ENCODE data around the gene ZNF575.
"Not testable (repeated sequence)": the region's sequence is repeated elsewhere in the genome, so short reads cannot be mapped to it uniquely, and the experiment has no call there.

ZNF575 gene

DNA sequence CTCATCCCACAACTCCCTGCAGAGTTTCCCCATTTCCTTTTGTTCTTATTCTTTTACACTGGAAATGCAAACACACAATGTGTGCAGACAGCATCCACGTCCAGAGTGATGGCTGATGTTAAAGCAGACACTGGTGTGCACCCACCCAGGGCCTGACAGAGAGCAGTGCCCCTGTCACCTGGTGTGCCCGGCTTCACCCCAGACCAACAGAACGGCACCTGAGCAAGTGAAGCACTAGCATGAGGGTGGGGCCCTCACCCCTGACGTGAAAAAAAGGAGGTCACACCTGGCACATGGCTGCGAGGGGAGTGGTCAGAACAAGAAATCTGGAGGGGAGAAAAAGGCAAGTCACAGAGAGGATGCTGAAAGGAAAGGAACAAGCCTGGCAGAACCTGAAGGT lies 12.3 kb downstream of the ZNF575 start:
- no peak for DNase-seq

DNA sequence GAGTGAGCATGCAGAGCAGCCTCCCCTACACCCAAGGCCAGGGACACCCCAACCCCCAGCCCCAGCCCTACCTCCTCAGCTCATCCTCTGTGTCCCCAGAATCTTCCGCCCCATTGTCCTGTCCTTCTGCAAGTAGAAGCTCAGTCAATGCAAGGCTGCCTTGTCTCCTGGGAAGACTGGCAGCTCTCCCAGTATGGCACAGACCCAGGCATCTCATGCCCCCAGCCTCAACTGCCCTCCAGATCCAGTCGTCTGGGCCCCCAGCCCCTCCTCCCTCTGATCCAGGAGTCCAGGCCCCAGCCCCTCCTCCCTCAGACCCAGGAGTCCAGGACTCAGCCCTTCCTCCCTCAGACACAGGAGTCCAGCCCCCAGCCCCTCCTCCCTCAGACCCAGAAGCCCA lies 13.0 kb downstream of the ZNF575 start:
- no peak for DNase-seq

GRCh38 chr19:43546581-43546980 lies 13.6 kb downstream of the ZNF575 start:
- no peak for DNase-seq

DNA sequence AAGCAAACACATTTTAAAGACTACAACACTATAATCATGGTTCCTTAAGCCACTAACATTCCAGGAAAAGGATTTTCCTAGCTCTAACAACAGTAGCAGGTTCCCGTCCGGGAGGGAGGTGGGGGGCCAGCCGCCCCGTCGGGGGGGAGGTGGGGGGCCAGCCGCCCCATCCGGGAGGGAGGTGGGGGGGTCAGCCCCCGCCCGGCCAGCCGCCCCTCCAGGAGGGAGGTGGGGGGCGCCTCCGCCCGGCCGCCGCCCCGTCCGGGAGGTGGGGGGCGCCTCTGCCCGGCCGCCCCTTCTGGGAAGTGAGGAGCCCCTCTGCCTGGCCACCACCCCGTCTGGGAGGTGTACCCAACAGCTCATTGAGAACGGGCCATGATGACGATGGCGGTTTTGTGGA lies 14.9 kb downstream of the ZNF575 start:
- not testable (repeated sequence) for DNase-seq

DNA sequence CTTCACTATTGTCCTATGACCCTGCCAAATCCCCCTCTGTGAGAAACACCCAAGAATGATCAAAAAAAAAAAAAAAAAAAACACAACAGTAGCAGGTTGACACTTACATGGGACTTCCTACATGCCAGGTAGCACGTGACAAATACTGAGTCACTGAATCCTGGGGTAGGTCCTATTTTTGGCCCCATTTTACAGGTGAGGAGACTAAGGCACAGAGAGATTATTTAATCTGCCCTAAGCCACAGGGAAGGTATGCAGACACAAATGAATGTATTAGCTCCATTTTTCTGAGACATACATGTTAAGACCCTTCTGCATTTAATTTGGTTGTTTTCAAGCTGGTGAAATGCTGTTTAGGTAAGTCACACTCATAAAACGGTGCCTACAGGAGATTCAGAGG lies 15.7 kb downstream of the ZNF575 start:
- no peak for DNase-seq

GRCh38 chr19:43551399-43552197 lies 18.6 kb downstream of the ZNF575 start:
- DNase-seq: no peak

DNA sequence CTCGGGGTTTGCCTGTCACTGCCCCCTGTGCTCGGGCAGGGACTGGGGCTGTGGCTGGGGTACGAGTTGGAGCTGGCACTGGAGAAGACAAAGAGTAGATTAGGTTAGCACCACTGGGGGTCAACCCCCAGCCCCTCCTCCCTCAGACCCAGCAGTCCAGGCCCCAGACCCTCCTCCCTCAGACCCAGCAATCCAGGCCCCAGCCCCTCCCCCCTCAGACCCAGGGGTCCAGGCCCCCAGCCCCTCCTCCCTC lies 19.1 kb downstream of the ZNF575 start:
- no peak for DNase-seq

GRCh38 chr19:43552616-43553015 lies 19.6 kb downstream of the ZNF575 start:
- no peak for DNase-seq

GRCh38 chr19:43553656-43554055 lies 20.7 kb downstream of the ZNF575 start:
- DNase-seq: no peak

DNA sequence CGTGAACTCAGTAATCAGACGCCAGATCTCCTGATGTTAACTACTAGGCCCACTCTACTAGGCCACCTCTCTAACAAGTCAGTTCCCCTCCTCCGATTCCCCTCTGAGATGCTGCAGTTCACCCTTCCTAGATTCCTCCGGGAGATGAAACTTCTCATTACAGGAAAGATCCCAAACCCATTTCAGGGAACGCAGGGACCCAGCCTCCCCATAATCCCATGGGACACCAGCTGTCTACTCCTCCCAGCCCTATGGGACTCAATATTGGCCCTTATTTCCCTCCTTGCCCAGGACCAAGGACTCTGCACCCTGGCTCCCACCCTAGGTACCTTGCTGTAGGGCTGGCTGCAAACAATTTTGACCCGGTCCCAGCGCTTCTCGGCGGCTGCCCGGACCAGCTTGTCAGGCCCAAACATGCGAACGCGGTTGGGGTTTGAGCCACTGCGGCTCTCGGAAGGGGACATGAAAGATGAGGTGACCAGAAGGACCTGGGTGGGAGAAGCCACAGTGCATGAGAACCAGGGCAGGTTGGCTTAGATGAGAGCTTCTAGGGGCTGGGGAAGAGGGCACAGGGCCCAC lies 21.4 kb downstream of the ZNF575 start:
- no peak for DNase-seq

DNA sequence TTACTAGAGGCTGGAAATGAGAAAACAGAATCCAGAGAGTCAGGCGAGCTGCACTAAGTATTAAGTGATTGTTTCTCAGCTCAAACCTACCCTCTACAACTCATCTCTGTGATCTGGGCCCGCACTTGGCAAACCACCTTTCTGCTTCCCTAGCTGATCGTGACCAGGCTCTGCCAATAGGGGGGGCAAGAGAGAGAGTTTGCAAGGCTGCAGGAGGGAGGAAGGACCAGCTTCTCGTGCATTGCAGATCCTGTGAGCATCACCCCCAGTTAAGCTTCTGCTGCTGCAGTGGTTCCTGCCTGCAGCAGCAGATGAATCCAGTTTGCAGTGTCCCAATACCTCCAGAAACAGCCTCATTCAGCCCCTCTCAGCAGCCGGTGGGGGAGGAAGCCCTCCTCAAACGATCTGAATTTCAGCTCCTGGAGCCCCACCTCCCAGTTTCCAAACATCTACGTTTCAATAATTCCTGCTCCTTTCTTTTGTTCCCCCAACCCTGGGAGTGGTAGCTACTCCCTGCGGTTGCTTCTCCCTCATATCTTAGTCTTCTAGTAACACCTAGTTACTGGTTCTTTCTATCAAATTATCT lies 22.3 kb downstream of the ZNF575 start:
- peak; percentile 80 to 86 for DNase-seq

- peak; percentile 28 to 54 for DNase-seq
Observed at GRCh38 chr19:43560687-43561086, 27.7 kb downstream of the ZNF575 start.

GRCh38 chr19:43561139-43561970 lies 28.4 kb downstream of the ZNF575 start:
- DNase-seq: no peak

- peak in 1 of 2 donors; percentile 41 for DNase-seq
Observed at GRCh38 chr19:43562226-43562697, 29.3 kb downstream of the ZNF575 start.

DNA sequence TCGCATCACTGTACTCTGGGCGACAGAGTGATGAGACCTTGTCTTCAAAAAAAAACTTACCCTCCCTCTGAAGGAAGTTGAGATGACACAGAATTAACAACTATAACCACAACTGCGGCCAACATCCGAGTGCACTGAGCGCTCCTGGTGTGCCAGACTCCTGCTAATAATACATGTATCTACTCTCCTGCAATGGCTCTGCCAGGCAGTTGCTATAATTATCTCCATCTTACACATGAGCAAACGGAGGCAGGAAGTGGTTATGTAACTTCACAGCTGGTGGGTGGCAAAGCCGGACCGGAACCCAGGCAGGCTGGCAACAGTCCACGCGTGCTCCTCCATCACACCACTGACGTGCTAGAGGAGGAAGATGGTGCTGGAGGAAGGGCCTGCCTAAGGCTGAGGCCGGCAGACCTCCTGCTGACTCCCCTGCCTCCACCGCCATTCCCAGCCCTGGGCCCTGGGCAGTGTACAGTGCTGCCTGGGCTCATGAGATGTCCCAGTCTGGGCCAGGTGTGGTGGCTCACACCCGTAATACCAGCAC lies 29.8 kb downstream of the ZNF575 start:
- DNase-seq: peak; percentile 94 to 95

GRCh38 chr19:43563816-43564457 lies 30.9 kb downstream of the ZNF575 start:
- peak in 1 of 2 donors; percentile 20 for DNase-seq

DNA sequence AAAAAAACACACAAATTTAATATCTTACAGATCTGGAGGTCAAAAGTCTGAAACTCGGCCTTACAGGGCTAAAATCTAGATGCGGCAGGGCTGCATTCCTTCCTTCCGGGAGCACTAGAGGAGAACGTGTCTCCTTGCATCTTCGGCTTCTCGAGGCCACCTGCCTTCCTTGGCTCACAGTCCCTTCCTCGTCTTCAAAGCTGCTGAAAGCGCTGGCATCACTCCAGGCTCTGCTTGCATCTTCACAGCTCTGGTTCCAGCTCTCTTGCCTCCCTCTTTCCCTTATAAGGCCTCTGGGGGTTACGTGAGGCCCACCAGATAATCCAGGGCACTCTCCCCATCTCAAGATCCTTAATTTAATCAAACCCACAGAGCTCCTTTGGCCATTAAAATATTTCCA lies 31.8 kb downstream of the ZNF575 start:
- DNase-seq: no peak

GRCh38 chr19:43569657-43570056 lies 36.7 kb downstream of the ZNF575 start:
- DNase-seq: no peak

GRCh38 chr19:43570174-43570791 lies 37.3 kb downstream of the ZNF575 start:
- DNase-seq: no peak

- DNase-seq: peak; percentile 37 to 46
Observed at GRCh38 chr19:43572171-43572588, 39.2 kb downstream of the ZNF575 start.

DNA sequence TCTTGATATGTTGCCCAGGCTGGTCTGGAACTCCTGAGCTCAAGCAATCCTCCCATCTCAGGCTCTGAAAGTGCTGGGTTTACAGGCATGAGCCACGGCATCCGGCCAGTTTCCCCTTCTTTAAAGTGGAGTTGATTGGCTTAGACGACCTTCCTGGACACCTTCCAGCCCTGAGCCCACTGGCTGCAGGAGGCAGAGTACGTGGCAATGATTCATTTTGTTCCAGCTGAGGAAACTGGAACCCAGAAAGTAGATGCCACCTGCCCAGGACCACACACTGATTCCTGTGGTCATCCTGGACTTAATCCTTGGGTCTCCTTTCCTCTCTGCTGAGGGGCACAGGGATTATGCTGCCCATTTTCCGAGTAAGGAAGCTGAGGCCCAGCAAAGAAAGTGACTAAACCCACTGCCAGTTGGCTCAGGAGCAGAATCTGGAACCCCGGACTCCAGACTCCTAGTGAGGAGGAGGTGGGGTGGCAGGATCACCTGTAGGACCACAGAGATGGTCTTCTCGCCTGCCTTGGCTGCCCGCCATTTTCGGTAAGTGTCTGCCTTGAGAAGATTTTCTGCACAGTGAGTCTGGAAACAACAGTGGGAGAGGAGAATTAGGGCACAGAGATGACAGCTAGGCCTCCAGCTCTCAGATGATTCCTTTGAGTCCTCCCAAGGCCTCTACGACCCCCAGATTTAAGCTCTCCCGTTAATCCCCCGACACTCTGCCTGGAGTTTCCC lies 41.6 kb downstream of the ZNF575 start:
- DNase-seq: no peak
